ENCODE results near the gene CFAP58.
A peak's percentile ranks its signal among the peaks of the same experiment; 100 is the strongest.

The CFAP58 gene

GRCh38 chr10:104374591-104374990, 21.0 kb downstream of the CFAP58 start:
- no peak for DNase-seq

GRCh38 chr10:104376784-104377300, 23.2 kb downstream of the CFAP58 start:
- no peak for DNase-seq

DNA sequence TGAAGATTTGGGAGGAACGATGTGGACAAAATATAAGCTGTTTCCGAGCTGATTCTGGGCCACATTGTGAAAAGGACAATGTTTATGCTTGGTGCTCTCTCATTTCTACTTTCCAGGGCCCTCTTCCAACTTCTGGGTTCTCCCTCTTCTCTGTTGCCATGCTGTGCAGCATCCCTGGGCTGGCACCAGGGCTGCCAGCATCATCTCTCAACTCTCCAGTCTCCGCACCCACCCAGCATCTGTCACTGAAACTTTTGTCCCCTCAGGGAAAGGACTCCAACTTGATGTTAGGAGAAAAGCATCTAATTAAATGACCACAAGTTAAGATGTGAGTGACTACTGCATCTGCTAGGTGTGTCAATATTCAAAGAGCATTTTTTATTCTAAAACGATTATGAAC, 26.7 kb downstream of the CFAP58 start:
- no peak for DNase-seq

DNA sequence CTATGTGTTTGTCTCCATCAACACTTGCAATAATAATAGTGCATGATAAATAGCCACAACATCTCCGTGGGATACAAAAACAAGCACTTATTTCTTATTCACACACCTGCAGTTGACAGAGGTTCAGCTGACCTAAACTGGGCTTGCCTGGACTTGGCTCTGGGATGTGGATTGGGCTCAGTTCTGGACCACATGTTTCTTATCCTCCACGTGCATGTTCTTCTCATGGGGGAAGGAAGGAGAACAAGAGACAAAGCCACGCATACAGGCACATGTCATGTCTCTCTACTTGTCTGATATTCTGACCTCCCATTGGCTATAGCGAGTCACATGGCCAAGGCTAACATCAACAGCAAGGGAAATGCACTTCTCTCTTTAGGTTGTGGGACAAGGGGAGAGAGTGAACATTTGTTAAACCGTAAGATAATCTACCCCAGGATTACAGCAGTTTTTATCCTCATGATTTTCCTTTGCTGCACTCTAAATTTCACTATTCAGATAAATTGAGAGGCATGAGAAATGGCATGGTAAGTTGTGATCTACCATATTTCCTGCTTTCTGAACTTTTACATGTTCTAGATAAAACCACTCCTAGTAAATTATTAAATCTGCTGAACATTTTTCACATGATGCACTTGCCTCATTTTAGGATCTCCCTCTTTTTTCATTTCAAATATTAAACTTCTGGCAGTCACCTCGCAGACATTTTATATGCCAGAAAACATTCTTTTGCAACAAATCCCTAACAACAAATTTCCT, 33.7 kb downstream of the CFAP58 start:
- DNase-seq: peak; percentile 4

GRCh38 chr10:104388830-104389229, 35.2 kb downstream of the CFAP58 start:
- no peak for DNase-seq

- DNase-seq: no peak
Measured at GRCh38 chr10:104391150-104391968, 37.7 kb downstream of the CFAP58 start.

DNA sequence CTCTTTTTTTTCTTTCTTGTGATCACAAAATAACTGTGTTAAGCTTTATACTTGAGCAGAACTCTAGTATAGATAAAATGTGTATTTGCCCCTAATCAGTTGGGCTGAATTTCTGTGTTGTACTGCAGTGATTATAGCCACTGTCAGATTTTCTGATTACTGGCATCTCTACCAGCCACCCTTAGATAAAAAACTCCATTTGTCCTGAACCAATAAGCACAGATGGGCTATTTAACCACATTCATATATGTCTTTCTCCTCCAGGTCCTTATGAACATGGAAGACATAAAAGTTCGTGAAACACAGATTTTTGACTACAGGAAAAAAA, 38.3 kb downstream of the CFAP58 start:
- DNase-seq: no peak

DNA sequence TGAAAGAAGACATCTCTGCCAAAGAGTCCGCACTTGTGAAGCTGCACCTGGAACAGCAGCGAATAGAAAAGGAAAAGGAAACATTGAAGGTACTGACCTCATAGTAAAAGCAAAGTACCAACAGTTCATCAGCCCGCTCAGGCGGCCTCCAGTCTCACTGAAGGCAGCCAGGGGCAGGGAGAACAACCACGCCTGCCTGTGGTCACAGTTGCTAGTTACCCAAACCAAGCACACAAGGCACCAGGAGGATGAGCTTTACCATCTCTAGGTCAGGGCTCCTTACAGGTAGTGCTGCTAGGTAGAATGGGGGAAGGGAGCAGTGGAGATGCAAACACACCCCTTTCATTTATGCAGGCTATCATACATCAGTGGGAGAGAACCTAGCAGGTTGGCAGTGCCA, 39.8 kb downstream of the CFAP58 start:
- DNase-seq: no peak

GRCh38 chr10:104396581-104396980, 42.9 kb downstream of the CFAP58 start:
- DNase-seq: no peak

DNA sequence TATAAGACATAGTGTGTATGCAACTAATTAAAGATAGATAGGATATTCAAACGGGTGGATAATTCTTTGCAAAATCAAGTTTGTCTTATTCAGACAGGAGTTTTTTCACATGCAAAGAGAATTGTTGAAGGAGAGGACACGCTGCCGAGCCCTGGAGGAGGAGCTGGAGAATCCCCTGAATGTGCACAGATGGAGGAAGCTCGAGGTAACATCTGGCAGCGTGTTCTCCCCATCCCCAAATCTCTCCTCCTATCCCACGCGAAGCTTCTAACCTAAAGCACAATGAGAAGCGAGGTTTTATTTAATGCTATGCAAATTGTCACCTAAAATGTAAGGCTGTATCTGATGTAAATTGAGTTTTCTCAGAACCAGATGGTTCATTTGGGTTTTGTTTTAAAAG, 50.0 kb downstream of the CFAP58 start:
- no peak for DNase-seq

- peak; percentile 7 for DNase-seq
Measured at GRCh38 chr10:104406715-104407650, 53.4 kb downstream of the CFAP58 start.

DNA sequence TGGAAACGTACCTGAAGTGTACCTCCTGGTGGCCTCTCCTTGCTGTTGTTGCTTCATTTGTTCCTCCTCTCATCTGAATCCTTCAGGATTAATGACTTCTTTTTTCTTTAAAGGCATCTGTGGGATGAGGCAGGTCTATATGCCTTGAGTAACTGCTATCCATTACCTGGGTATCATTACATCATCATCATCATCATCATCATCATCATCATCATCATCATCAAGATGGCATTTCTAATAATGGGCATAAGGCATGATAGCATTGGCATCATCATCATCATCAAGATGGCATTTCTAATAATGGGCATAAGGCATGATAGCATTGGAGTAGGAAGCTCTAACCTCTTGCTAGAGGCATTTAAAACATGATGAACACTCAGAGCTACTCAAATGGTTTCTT, 59.9 kb downstream of the CFAP58 start:
- DNase-seq: no peak

GRCh38 chr10:104415526-104416165, 62.0 kb downstream of the CFAP58 start:
- no peak for DNase-seq

- DNase-seq: no peak
Measured at GRCh38 chr10:104416851-104417250, 63.2 kb downstream of the CFAP58 start.

DNA sequence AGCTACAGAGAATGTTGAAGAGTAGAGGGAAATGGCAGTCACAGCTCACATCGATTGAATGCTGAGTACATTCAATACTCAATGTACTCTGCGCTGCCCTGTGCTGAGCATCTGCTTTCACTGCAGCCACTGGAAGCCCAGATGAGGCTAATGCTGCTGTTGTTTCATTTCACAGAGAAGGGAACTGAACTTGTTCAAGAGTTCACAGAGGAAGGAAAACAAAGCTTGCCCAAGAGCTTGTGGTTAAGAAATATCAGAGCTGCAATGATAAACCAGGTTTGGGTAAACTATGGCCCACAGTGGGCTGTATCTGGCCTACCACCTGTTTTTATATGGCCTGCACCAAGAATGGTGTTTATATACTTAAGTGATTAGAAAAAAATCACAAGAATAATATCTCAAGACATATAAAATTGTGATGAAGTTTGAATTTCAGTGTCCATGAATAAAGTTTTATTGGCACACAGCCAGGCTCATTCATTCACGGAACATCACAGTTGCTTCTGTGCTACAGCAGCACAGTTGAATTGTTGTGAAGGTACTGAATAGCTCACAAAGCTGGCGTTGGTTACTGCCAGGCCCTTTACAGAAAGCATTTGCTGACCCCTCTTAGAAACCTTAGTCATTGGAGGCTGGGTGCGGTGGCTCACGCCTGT, 64.1 kb downstream of the CFAP58 start:
- no peak for DNase-seq

GRCh38 chr10:104424719-104425118, 71.1 kb downstream of the CFAP58 start:
- no peak for DNase-seq

DNA sequence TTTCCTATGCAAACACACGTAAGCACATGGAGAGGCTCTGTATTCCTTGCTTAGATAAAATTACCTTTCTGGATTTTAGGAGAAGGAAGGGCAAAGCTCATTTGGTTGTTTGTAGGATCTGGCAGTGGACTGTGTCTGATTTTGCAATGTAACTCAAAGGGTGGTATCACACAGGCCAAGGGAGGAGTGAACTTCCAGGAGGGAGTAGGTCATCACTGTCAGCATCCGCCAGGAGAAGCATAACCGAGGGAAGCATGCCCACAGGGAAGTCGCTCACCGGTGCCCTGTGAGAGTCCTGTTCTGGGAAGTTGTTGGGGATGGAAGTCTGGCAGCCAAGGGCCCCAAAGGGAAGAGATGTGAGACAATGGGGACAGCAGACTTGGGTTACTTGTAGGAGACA, 74.4 kb downstream of the CFAP58 start:
- DNase-seq: no peak

- DNase-seq: no peak
Measured at GRCh38 chr10:104429846-104430245, 76.2 kb downstream of the CFAP58 start.

DNA sequence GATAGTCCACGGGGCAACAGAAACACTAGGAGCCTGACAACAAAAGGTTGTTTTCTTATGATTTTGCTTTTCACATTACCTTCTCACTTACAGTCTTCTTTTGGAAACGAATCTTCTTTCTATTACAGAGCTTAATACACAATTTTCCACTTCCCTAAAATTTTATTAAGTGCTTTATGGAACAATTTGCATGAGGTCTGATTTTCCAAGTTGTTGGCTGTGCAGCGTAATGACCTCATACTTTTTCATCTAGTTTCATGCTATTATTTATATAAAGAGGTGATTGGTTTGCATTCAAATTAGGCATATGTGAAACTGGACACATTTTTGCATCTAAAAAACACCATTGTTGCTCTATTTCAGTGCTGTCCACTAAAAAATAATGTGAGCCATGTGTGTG, 76.7 kb downstream of the CFAP58 start:
- no peak for DNase-seq

DNA sequence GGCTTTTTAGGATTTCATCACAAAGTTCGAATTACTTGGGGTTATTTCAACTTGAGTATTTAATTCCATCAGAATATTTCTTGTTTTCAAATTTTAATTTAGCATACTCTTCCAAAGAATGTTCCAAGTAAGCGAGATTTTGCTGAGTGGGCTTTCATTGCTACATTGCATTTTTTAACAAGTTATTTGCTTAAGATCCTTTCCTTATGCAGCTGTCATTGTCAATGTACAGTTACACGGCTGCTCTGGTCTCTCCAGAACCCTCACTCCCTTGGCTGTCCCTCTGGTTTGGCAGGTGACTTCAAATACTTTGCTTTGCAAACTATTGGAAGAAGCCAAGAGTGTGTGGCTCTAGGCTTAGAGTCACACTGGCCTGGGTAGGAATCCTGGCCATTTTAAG, 80.0 kb downstream of the CFAP58 start:
- no peak for DNase-seq

GRCh38 chr10:104434601-104435000, 81.0 kb downstream of the CFAP58 start:
- no peak for DNase-seq

DNA sequence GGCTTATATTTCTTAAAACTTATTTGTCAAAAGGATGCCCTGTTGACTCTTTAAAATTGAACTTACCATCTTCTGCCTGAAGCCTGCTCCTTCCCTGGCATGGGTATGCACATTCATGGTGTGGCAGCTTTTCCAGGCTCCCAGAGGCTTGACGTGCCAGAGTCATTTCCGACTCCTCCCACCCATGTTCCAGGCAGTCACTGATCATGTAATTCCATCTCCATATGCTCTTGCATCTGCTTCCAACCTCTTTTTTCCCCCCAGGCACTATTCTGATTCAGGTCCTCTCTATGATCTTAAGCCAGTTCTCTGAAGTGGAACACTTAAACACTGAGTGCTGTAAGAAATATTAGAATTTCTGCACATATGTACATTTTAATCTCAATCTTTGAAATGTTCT, 82.2 kb downstream of the CFAP58 start:
- DNase-seq: no peak

Measured in CD4-positive, alpha-beta T cell treated with Interleukin-21 for 1 hour (primary cell).